HG03025 (cell line): ENCODE measurements around the gene TAF5L.

Experiments used
- ATAC-seq: cut with Tn5 transposase; IDR thresholded peaks from one replicate; pipeline ENCODE4 v1.9.1; 2021; ENCODE audit warnings: mild to moderate bottlenecking, moderate library complexity; ENCODE audit not compliant: unreplicated experiment, low FRiP score

Gene TAF5L

DNA sequence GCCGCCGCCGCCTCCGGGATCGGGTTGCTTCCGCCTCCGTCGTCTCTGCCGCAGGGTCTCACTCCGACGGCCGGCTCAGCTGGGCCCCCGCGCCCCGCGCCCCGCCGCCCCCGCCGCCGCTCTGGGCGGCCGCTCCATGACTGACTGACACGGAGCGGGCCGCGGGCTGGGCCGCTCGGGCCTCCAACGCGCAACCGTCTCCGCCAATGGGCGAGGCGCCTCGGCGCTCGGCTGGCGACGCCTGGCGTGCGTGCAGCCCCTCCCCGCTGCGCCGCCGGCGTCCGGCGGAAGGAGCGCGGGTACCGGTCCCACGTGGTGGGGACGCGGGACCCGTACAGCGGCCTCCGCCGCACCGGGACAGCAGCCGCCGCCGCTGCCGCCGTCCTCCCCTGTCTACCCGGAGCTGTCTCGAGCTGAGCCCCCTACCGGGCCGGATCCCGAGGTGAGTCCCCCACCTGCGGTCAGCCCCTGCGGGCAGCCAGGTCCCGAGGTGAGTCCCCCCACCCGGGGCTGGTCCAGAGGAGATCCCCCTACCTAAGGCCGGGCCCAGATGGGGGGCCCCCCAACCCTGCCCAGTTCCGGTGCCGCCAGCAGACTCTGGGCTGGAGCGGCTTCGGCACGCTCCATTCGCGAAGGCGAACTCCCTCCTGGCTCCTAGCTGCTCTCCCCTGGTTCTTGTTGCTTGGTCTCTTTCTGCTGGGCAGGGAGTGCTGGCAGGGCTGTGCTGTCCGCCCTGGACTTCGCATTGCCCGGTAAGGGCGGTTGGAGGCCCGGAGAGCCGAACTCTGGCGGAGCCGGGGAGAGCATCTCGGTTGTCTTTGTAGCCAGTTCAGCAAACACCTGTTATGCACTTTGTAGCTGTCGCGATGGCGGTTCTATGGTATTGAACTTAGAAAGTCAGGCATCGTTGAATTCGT lies at the start of gene TAF5L, which contains the start of gene URB2:
Gene TAF5L, minus strand, starts transcription at position 208 of the 917 bp plus-strand sequence. CDS start 11,640 bp downstream, outside the sequence.
Gene URB2, plus strand, starts transcription at position 333 of the 917 bp plus-strand sequence. CDS start 1,387 bp downstream, outside the sequence.
- peak; percentile 76 for ATAC-seq

DNA sequence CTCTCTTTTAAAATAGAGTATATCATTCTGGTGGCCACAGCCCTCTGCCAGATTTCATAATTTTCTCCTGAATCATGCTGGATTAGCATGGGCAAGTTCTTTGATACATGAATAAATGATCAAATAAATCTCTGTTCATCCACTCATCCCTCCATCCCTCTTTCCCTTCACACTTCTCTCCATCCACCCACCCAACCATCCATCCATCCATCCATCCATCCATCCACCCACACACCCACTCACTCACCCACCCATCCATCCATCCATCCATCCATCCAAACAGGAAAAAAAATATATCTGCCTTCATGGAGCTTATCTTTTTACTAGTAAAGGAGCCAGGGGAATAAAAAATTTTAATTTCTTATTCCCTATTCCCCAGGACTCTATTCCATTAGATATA lies 49.5 kb upstream of the TAF5L start:
- ATAC-seq = no peak

DNA sequence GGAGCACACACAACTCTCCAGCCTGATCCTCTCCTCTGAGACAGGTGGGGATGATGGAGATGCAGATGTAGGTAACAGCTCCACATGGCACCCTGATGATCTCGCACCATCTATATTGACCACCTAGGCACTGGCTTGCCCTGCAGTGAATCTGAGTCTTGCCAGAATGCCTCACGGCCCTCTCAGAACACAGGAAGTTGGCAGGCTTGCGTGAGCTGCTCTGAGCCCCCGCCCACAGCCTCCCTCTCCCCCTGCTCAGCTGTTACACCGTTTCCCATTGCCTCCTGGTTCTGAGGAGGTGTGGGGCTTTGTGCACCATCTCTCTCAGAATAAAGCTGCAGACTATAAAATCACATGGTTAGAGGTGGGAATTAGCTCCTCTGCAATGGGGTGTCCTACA lies 48.1 kb upstream of the TAF5L start:
- no peak for ATAC-seq

DNA sequence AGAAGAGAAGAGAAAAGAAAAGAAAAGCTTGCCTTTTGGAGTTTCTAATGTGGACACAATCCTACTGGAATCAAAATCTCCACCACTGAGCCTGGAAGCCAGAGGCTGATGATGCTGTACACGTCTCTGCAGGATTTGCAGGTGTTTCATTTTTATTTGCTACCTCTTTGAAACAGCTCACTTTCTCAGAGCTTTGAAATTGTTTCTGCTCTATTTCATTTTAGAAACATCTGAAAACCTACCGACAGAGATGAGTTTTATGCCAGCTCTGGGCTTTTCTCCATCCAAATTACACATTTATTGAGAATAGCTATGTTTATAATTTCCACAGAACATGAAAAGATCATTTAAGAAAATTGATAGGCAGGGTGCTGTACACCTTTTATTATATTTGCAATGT lies 46.3 kb upstream of the TAF5L start:
- no peak for ATAC-seq

DNA sequence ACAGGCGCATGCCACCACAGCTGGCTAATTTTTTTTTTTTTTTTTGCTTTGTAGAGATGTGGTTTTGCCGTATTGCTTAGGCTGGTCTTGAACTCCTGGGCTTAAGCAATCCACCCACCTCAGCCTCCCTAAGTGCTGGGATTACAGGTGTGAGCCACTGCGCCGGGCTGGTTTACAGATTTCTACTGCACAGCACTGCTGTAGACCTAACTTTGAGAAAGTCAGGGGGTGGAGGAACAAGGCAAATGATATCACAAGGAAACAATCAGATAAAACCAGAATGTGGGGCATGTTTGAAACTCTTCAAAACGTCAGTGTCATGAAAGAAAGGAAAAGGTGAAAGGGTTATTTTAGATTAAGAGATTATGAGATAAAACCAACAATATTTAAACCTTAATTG lies 45.4 kb upstream of the TAF5L start:
- no peak for ATAC-seq

DNA sequence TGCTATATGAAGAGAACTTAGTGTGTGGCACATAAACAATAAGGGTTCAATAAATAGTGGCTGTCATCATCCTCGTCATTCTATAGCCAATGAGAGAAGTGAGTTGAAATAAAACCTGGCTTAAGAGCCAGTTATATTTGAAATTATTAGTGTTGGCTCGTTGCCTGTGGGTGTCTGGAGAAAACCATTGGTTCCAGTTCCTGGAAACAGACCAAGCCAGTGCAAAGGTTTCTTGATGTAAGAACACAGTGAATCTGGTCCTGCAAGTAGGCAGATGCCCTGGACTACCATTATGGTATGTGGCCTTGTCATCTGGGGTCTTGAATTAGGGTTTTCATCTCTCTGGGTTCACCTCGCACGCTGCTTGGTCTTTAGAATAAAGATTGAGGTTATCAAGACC lies 43.4 kb upstream of the TAF5L start:
- ATAC-seq = no peak

DNA sequence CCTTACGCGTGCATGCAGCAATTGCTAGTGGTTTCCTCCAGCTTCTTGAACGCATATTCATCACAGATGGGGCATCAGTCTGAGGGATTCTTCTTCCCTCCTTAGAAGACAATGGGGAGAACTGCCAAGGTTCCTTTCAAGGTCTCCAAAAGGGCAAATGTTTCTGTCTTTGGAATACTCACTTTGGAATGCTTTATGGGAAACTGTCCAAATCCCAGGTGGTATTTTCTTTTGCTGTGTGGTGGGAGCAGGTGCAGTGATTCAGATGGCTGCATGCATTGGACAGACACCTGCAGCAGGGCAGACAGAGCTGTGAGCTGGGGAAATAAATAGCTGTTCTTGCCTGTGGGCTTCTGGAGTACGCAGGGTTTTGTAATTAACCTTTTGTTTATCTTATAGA lies 40.7 kb upstream of the TAF5L start:
- no peak for ATAC-seq

DNA sequence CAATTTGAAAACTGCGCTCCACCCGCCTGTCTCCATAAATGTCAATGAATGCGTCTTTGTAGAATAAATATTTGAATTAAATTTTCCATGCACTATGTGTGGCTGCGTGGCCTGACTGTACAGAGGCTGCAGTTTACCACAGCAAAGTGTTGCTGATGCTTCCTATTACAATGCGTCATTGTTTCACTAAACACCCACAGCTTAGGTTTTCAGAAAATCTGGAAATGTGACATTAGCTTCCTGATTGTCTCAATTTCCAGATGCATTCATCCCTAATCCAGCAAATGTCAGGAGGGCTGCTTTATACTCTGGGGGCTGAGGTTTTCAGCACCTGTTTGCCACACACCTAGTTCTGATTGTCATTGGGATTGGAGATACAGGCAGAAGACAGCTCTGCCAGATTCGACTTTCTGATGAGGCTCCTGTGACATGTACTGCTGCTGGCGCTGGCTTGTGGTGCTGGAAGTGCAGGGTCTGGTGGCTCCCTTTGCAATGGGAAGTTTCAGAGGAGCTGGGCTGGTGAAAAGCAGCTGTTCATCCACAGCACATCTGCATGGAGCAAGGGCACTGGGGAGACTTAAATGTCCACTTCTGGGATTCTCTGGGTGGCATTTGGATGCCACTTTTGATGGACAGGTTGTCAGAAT lies 40.1 kb upstream of the TAF5L start:
- no peak for ATAC-seq

DNA sequence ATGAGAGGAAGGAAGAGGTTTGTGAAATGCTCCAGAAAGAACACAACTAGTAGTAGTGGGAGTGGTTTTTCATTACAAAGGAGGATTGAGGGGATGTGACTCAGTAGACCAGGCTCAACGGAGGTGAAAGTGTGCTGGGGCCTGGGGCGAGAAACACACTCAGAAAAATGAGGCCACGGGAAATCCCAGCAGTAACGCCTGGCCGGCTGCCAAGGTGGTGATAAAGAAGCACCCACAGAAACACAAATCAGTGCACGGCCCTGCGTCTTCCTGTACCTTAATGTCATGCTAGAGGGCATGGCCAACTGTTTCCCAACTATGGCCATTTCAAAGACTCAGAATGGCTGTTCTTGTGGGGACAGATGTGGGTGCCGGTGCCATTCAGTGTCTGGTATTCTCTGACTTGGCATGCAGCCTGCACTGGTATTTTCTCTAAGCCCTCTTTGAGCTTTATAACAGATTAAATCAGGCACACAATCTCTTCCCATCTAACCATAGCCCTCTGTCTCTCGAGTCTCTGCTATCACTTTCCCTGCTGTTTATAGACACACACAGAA lies 38.3 kb upstream of the TAF5L start:
- ATAC-seq = no peak

DNA sequence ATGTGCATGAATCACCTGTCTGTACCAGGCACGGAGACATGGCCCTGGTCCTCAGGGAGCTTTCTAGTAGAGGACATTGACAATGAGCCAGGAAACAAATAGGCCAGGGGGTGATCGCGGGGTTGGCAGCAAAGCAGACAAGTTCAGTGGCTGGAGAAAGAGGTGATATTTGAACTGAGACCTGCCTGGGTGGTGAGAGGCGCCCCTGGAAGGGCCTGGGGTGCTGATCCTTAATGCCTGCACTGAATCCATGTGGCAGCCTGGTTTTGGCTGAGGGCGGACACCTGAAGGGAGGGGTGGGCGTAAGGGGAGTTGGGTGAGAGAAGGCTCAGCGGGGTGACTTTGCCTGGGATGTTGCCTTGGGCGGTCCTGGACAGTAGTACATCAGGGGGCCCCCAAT lies 36.0 kb upstream of the TAF5L start:
- no peak for ATAC-seq

DNA sequence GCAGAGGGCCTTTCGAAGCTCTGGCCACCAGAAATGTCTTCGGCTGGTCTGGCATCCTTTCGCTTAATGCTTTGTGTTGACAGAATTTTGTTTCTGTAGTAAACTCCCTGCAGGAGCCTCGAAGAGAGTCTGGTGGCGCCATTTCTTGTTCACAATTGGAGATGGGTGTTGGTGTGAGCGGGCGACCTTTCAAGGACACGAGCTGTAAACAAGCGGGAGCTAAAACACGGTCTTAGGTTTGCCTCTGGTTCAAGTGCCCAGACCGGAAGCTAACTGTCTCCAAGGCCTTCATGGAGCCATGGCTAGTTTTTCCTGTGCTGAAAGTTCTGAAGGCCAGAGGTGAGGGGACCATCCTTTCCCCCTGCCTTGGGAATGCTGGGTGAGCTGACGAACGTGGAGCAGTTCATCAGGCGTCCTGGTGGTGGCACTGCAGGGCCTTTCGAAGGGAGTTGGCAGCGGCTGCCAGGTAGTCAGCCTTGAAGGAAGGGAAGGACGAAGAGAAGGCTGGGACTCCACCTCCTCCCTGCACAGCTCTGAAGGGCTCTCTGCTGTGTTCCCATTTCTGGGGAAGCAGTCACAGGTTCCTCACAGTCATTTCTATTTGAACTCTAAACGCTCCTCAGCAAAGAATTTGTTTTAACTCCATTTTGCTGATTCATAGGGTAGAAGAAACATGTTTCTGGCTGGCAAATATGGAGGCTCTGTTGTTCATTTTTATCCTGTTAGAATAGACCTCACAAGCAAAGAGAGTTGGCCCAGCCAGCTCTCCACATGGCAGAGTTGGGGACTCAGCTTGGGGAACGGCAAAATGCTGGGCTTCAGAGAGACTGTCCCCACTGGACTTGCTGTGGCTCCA lies 35.3 kb upstream of the TAF5L start:
- no peak for ATAC-seq

DNA sequence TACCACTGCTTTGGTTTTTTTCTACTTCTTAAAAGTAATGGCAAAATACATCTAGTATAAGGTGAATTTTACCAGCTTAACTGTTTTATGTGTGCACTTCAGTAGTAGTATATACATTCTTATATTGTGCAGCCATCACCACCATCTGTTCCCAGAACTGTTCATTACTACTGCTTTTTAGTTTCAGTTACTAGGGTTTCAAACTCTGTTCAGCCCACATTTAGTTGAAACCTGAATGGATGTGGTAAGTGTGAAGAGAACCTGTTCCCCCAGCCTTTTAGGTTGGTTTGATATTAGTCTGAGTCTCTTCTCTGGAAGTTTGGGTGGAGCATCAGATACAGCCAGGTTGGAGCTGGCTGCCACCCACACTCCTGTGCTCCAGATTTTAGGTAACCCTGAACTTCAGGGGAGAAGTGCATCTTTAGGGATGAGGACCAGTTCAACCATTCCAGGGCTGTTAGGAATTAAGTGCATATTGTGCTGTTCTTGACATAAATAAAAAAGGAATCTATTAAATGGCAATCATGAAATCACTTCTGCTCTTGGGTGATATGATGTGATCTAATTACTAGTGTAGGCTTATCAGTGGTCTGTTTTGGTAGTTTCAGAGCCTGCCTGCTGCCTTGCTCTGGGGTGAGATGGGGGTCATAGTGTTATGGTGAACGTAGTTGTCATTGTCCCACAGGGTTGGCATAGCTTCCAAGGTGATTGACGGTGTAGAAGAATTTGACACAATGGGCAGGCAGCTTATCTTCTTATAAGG lies 32.3 kb upstream of the TAF5L start:
- peak; percentile 89 for ATAC-seq

DNA sequence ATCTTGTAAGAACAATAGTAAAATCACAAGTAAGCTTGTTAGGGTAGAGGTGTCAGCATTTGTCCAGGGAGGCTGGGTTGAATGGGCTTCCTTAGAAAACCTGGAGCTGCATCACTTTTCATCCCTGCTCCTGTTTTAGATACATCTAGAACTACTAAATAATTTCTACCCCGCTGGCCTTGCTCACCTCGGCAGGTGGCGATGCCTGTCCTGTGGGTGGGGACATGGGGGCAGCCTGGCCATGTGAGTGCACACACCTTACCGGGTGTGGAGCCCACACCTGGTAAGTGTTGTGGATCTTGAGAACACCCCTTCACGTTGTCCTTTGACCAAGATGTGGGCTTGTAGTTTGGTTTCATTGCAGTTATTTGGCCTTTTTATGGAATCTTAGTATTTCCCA lies 29.9 kb upstream of the TAF5L start:
- ATAC-seq = no peak

DNA sequence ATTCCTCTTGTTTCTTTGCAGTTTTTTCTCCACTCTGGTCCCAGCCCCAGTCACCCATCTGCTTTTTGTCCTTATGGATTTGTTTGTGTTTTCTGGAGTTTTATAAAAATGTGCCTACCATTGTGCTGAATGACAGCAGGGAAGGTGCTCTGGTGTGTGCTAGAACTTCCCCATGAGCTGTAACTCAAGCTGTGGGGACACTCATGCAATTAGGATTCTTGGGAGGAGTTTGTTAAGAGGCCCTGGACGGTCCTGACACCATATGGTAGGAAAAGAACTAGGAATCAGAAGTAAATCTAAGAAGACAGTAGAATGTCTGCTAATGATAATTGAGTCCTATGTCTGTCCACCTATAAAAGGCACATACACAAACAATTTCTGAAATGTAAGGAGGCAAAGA lies 27.5 kb upstream of the TAF5L start:
- ATAC-seq = no peak

DNA sequence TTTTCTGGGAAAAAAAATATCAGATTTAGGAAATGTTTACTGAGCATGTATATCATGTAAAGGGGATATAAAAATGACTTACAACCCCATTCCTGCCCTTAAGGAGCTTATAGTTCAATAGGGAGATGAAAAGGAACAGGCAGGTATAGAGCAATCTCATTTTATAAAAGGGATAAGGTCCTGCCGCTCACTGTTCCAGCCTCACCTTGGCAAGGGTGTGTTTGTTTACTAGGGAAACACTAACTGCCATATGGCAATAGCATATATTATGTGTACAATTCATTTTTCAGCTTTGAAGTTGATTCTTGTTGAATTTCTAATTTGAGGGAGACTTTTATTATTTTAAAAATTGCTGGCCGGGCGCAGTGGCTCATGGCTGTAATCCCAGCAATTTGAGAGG lies 25.6 kb upstream of the TAF5L start:
- no peak for ATAC-seq

DNA sequence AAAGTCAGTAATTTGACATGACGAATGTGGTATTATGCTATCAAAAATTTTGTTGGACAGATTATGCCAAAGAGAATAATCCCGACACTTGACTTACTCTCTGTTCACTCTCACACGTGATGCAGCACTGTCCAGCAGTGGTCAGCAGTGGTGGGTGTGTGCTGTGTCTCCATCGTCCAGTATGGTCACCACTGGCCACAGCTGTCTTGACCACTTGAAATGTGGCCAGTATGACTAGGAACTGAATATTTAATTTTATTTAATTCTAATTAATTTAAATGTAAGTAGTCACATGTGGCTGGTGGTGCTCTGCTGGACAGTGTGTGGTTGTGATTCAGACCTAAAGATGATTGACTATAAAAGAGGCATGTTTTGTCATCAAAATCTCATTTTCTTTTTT lies 24.1 kb upstream of the TAF5L start:
- no peak for ATAC-seq

DNA sequence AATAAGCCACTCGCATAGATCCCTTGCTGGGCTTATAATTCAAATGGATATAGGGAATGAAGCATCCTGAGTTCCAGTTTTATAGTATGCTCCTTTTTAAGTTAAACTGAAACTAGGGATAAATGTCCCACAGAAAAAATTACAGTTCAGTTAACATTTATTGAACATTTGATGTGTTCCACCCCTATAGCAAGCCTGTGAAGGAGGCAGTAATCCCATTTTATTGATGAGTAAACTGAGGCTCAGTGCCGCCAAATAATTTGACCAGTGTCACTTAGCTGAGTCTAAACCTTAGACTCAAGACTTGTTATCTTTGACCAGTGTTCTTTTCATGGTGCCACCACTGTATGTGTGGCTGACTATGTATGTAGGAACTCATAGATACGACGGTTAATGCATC lies 22.5 kb upstream of the TAF5L start:
- no peak for ATAC-seq

DNA sequence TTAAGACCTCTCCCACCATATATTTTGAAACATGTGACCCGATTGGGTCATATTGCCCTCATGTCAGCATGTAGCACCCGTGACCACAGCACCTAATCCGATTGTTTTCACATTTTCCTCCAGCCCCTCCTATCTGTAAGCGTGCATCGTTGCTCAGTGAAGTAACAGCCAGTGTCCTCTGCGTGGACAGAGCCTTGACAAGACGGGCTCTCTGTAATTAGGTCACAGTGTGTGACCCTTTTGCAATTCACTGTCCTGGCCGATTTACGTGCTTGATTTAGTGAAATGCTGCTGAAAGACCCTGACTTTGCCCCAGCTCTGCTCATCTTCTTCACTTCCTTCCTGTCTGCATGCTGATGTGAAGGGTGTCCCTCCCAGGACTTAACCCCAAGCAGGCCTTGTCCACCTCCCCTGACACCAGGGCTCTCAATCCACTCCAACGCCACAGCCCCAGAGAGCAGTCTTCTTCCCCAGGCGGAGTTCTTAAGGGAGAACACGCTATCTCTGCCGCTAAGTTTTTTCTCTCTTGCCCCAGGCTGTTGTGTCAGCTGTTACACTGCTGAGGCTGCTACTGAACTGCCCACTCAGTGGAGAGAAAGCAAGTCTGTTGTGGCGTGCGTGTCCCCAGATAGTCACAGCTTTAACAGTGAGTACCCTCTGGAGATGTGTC lies 19.5 kb upstream of the TAF5L start:
- ATAC-seq = no peak

DNA sequence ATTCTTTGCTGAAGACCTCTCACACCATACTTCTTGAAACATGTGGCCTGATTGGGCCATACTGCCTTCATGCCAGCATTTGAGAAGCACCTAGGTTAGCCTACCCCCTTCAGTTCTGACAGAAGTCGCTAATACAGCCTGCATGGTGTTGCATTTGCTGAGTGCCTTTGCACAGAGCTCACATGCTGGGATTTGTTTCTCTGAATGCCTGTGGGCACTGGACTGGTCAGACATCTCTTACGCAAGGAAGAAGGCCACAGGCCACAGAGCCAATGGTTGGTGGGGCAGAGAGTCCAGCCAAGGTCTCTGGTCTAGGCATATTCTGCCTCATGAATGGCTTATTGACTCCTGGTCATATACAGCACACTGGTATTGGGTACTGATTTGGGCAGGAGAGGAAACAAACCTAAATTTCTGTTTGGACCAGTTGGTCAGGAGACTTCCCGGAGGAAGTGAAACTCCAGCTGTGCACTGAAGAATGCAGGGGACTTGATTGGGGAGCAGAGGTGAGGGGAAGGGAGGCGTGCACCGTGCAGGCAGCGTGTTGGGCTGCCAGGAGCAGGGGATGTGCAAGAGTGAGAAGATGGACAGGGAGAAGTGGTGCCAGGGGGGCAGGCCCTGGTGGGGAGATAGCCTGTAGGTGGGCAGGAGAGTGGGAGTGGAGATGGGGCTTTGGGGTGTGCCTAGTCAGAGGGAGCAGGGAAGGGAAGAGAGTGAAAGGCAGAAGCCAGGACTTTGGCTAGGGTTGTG lies 18.2 kb upstream of the TAF5L start:
- ATAC-seq = peak; percentile 65
